IPS DF 19.7 (cell line): ENCODE measurements around the gene SPRED2.

Experiments
- DNase-seq: peaks from one replicate; pipeline ENCODE4 v3.0.0-alpha.2; 2013; ENCODE audit warnings: low read depth, low spot score

SPRED2 gene

GRCh38 chr2:65311596-65311995, 120.8 kb downstream of the SPRED2 start:
- DNase-seq = no peak

- no peak for DNase-seq
These were observed 121.3 kb downstream of the SPRED2 start for GRCh38 chr2:65311049-65311448.

GRCh38 chr2:65309699-65310098, 122.7 kb downstream of the SPRED2 start:
- DNase-seq = no peak

- DNase-seq = no peak
These were observed 126.5 kb downstream of the SPRED2 start for GRCh38 chr2:65305934-65306333.

- no peak for DNase-seq
These were observed 131.4 kb downstream of the SPRED2 start for GRCh38 chr2:65300761-65301711.

GRCh38 chr2:65300134-65300760, 132.2 kb downstream of the SPRED2 start:
- DNase-seq = no peak

GRCh38 chr2:65299246-65299645, 133.2 kb downstream of the SPRED2 start:
- DNase-seq = no peak

- no peak for DNase-seq
These were observed 134.3 kb downstream of the SPRED2 start for GRCh38 chr2:65298089-65298488.

GRCh38 chr2:65297544-65297943, 134.9 kb downstream of the SPRED2 start:
- no peak for DNase-seq

GRCh38 chr2:65296971-65297370, 135.4 kb downstream of the SPRED2 start:
- no peak for DNase-seq

- DNase-seq = no peak
These were observed 137.7 kb downstream of the SPRED2 start for GRCh38 chr2:65294701-65295100.

- no peak for DNase-seq
These were observed 138.3 kb downstream of the SPRED2 start for GRCh38 chr2:65294136-65294535.

GRCh38 chr2:65293376-65293775, 139.0 kb downstream of the SPRED2 start:
- no peak for DNase-seq

- no peak for DNase-seq
These were observed 139.9 kb downstream of the SPRED2 start for GRCh38 chr2:65292461-65293011.

- DNase-seq = no peak
These were observed 140.3 kb downstream of the SPRED2 start for GRCh38 chr2:65292106-65292400.

- DNase-seq = no peak
These were observed 140.9 kb downstream of the SPRED2 start for GRCh38 chr2:65291216-65292105.

GRCh38 chr2:65287364-65287763, 145.0 kb downstream of the SPRED2 start:
- DNase-seq = no peak

GRCh38 chr2:65282477-65283053, 149.8 kb downstream of the SPRED2 start:
- DNase-seq = no peak

- no peak for DNase-seq
These were observed 150.6 kb downstream of the SPRED2 start for GRCh38 chr2:65281627-65282351.

GRCh38 chr2:65279756-65280155, 152.6 kb downstream of the SPRED2 start:
- DNase-seq = no peak

- no peak for DNase-seq
These were observed 153.8 kb downstream of the SPRED2 start for GRCh38 chr2:65278531-65278981.
